ENCODE data around the gene MYCL. TPM values are rescaled to one million over a fixed set of nuclear protein-coding genes. Genes with fewer than 3 reads are reported as not detected.

MYCL gene
- total RNA-seq, 2 donors from 2014 or later: 0.42 to 3.9 TPM

GRCh38 chr1:39886757-39887231 is 14.9 kb downstream of the MYCL start:
- peaks cover 8 to 10% of the 10 kb centered on the region in 2 donors for H3K4me1 ChIP-seq (ENCODE audit: control insufficient read depth in 1 of 2, low read depth in 2 of 2)
- no peaks in the 10 kb centered on the region for H3K9me3 ChIP-seq
- no peak overlapping the region for H3K4me3 ChIP-seq
- no peaks in the 10 kb centered on the region for H3K27me3 ChIP-seq (replicated peaks; ENCODE audit: insufficient read depth)
- H3K36me3 ChIP-seq: no peaks in the 10 kb centered on the region
- DNase-seq (ENCODE audit: low spot score) (no peak), ATAC-seq (ENCODE audit: insufficient number of reproducible peaks, low FRiP score, low read depth) (no peak)
- no peak for TF ChIP-seq CTCF (IDR thresholded peaks at IDR 0.05)
- H3K27ac ChIP-seq: no peak overlapping the region

- H3K4me1 ChIP-seq (ENCODE audit: control insufficient read depth in 1 of 2, low read depth in 2 of 2): peaks cover 11 to 12% of the 10 kb centered on the region in 2 donors
- no peak overlapping the region for H3K4me3 ChIP-seq
- TF ChIP-seq CTCF (IDR thresholded peaks at IDR 0.05): no peak
- no peak for ATAC-seq (ENCODE audit: insufficient number of reproducible peaks, low FRiP score, low read depth)
- H3K27me3 ChIP-seq (replicated peaks; ENCODE audit: insufficient read depth): no peaks in the 10 kb centered on the region
- no peak for DNase-seq (ENCODE audit: low spot score)
- H3K36me3 ChIP-seq: no peaks in the 10 kb centered on the region
- no peaks in the 10 kb centered on the region for H3K9me3 ChIP-seq
- H3K27ac ChIP-seq: no peak overlapping the region
Measured at GRCh38 chr1:39885516-39885915, 16.2 kb downstream of the MYCL start.

GRCh38 chr1:39882152-39882551 is 19.6 kb downstream of the MYCL start:
- H3K27me3 ChIP-seq (replicated peaks; ENCODE audit: insufficient read depth): no peaks in the 10 kb centered on the region
- H3K4me1 ChIP-seq (ENCODE audit: control insufficient read depth in 1 of 2, low read depth in 2 of 2): peaks cover 11 to 12% of the 10 kb centered on the region in 2 donors
- DNase-seq (ENCODE audit: low spot score) (no peak), ATAC-seq (ENCODE audit: insufficient number of reproducible peaks, low FRiP score, low read depth) (no peak)
- no peaks in the 10 kb centered on the region for H3K36me3 ChIP-seq
- no peak overlapping the region for H3K27ac ChIP-seq
- no peaks in the 10 kb centered on the region for H3K9me3 ChIP-seq
- peak overlapping the region; percentile 100 for H3K4me3 ChIP-seq
- no peak for TF ChIP-seq CTCF (IDR thresholded peaks at IDR 0.05)

- Histone ChIP-seq H3K4me3 (no peak overlapping the region), H3K4me1 (ENCODE audit: control insufficient read depth in 1 of 2, low read depth in 2 of 2) (peaks cover 11 to 12% of the 10 kb centered on the region in 2 donors), H3K9me3 (no peaks in the 10 kb centered on the region), H3K27ac (no peak overlapping the region), H3K36me3 (no peaks in the 10 kb centered on the region), H3K27me3 (replicated peaks; ENCODE audit: insufficient read depth) (no peaks in the 10 kb centered on the region)
- ATAC-seq (ENCODE audit: insufficient number of reproducible peaks, low FRiP score, low read depth) (no peak), DNase-seq (ENCODE audit: low spot score) (no peak)
- no peak for TF ChIP-seq CTCF (IDR thresholded peaks at IDR 0.05)
Measured at GRCh38 chr1:39877980-39878956, 23.4 kb downstream of the MYCL start.

GRCh38 chr1:39877231-39877778 is 24.4 kb downstream of the MYCL start:
- Histone ChIP-seq H3K4me1 (ENCODE audit: control insufficient read depth in 1 of 2, low read depth in 2 of 2) (peaks cover 6 to 7% of the 10 kb centered on the region in 2 donors), H3K27ac (no peak overlapping the region)
- TF ChIP-seq CTCF (IDR thresholded peaks at IDR 0.05): no peak

More at GRCh38 chr1:39877231-39877778, 24.4 kb downstream of the MYCL start:
- DNase-seq (ENCODE audit: low spot score): no peak
- Histone ChIP-seq H3K27me3 (replicated peaks; ENCODE audit: insufficient read depth) (no peaks in the 10 kb centered on the region), H3K9me3 (no peaks in the 10 kb centered on the region), H3K36me3 (no peaks in the 10 kb centered on the region), H3K4me3 (no peak overlapping the region)
- no peak for ATAC-seq (ENCODE audit: insufficient number of reproducible peaks, low FRiP score, low read depth)

Measured in thoracic aorta (tissue), 2 donors.